ENCODE results near the gene LRRC1. TPM values are rescaled to one million over a fixed set of nuclear protein-coding genes. Genes with fewer than 3 reads are reported as not detected.
A peak's percentile ranks its signal among the peaks of the same experiment; 100 is the strongest.

The LRRC1 gene
- total RNA-seq, 2 donors from 2014 or later: 3.8 to 4.9 TPM

GRCh38 chr6:53831936-53832660 is 37.3 kb downstream of the LRRC1 start:
- intact Hi-C loops (cut with DNase I): no loop called here
- ATAC-seq (no peak), DNase-seq (no peak)

GRCh38 chr6:53833155-53833554 is 38.4 kb downstream of the LRRC1 start:
- ATAC-seq (no peak), DNase-seq (no peak)
- intact Hi-C loops (cut with DNase I): no loop called here

- ATAC-seq (peak in 1 of 2 donors; percentile 30), DNase-seq (no peak)
- intact Hi-C loops (cut with DNase I): no loop called here
Observed at GRCh38 chr6:53834132-53834531, 39.3 kb downstream of the LRRC1 start.

GRCh38 chr6:53837865-53838769 is 43.3 kb downstream of the LRRC1 start:
- DNase-seq (no peak), ATAC-seq (peak; percentile 34 to 52)
- intact Hi-C loops (cut with DNase I): no loop called here

GRCh38 chr6:53840027-53840426 is 45.2 kb downstream of the LRRC1 start:
- intact Hi-C loops (cut with DNase I): no loop called here
- ATAC-seq (no peak), DNase-seq (no peak)

- DNase-seq (no peak), ATAC-seq (no peak)
- intact Hi-C loops (cut with DNase I): no loop called here
Observed at GRCh38 chr6:53845280-53846195, 50.7 kb downstream of the LRRC1 start.

GRCh38 chr6:53846250-53846649 is 51.4 kb downstream of the LRRC1 start:
- no peak for DNase-seq
- intact Hi-C loops (cut with DNase I): no loop called here
- no peak for ATAC-seq

- no peak for DNase-seq
- intact Hi-C loops (cut with DNase I): no loop called here
- no peak for ATAC-seq
Observed at GRCh38 chr6:53847796-53848314, 53.0 kb downstream of the LRRC1 start.

- ATAC-seq: no peak
- DNase-seq: no peak
- intact Hi-C loops (cut with DNase I): no loop called here
Observed at GRCh38 chr6:53850527-53850926, 55.7 kb downstream of the LRRC1 start.

- intact Hi-C loops (cut with DNase I): no loop called here
- no peak for ATAC-seq
- DNase-seq: no peak
Observed at GRCh38 chr6:53851561-53851960, 56.8 kb downstream of the LRRC1 start.

- ATAC-seq (no peak), DNase-seq (no peak)
- intact Hi-C loops (cut with DNase I): no loop called here
Observed at GRCh38 chr6:53852805-53853204, 58.0 kb downstream of the LRRC1 start.

GRCh38 chr6:53854843-53855567 is 60.2 kb downstream of the LRRC1 start:
- peak in 1 of 2 donors; percentile 44 for ATAC-seq
- intact Hi-C loops (cut with DNase I): no loop called here

GRCh38 chr6:53855940-53856339 is 61.1 kb downstream of the LRRC1 start:
- no peak for DNase-seq
- ATAC-seq: peak in 1 of 2 donors; percentile 60
- intact Hi-C loops (cut with DNase I): no loop called here

More at GRCh38 chr6:53854843-53855567, 60.2 kb downstream of the LRRC1 start:
- no peak for DNase-seq

GRCh38 chr6:53857318-53858094 is 62.7 kb downstream of the LRRC1 start:
- intact Hi-C loops (cut with DNase I): no loop called here
- DNase-seq (no peak), ATAC-seq (no peak)

GRCh38 chr6:53858196-53858595 is 63.4 kb downstream of the LRRC1 start:
- ATAC-seq: peak in 1 of 2 donors; percentile 19
- DNase-seq: no peak
- intact Hi-C loops (cut with DNase I): no loop called here

- no peak for ATAC-seq
- intact Hi-C loops (cut with DNase I): no loop called here
Observed at GRCh38 chr6:53858913-53859312, 64.1 kb downstream of the LRRC1 start.

GRCh38 chr6:53860511-53860910 is 65.7 kb downstream of the LRRC1 start:
- no peak for ATAC-seq
- intact Hi-C loops (cut with DNase I): no loop called here
- no peak for DNase-seq

More at GRCh38 chr6:53858913-53859312, 64.1 kb downstream of the LRRC1 start:
- DNase-seq: no peak

GRCh38 chr6:53861518-53861917 is 66.7 kb downstream of the LRRC1 start:
- ATAC-seq (no peak), DNase-seq (no peak)
- intact Hi-C loops (cut with DNase I): no loop called here
